Osteoblast (primary cell): ENCODE results near the gene FAM181A. TPM values are rescaled to one million over a fixed set of nuclear protein-coding genes. Genes with fewer than 3 reads are reported as not detected.

Experiments used
- DNase-seq: peaks from one replicate; pipeline ENCODE4 v3.0.0; 2011; ENCODE audit warnings: low spot score, mixed read lengths; ENCODE audit not compliant: insufficient read length; ENCODE audit errors: missing footprints
- H2AFZ ChIP-seq: 2 replicates; pipeline ENCODE4 v1.6.0; 2011; ENCODE audit warnings: mild to moderate bottlenecking, low read length
- H3K27ac ChIP-seq: 2 replicates; pipeline ENCODE4 v1.5.1; 2011; ENCODE audit warnings: mild to moderate bottlenecking, low read depth, low read length, moderate library complexity
- H3K27me3 ChIP-seq: 2 replicates; pipeline ENCODE4 v1.6.0; 2012; ENCODE audit warnings: mild to moderate bottlenecking, control low read depth, inconsistent platforms, low read length, moderate library complexity; ENCODE audit not compliant: insufficient read depth
- H3K36me3 ChIP-seq: 2 replicates; pipeline ENCODE4 v1.5.1; 2011; ENCODE audit warnings: mild to moderate bottlenecking, low read length, control low read depth, moderate library complexity; ENCODE audit not compliant: insufficient read depth
- H3K4me1 ChIP-seq: 2 replicates; pipeline ENCODE4 v1.5.1; 2011; ENCODE audit warnings: mild to moderate bottlenecking, low read length, control low read depth, moderate library complexity; ENCODE audit not compliant: insufficient read depth
- H3K4me2 ChIP-seq: 2 replicates; pipeline ENCODE4 v1.6.0; 2011; ENCODE audit warnings: mild to moderate bottlenecking, low read length; ENCODE audit not compliant: insufficient read depth
- H3K4me3 ChIP-seq: fragments of 200-600 bp; sonication (generic); 3 replicates; pipeline ENCODE4 v1.5.1; 2012; ENCODE audit warnings: mild to moderate bottlenecking, low read length, inconsistent platforms; ENCODE audit not compliant: insufficient read depth
- H3K79me2 ChIP-seq: 2 replicates; pipeline ENCODE4 v1.6.0; 2012; ENCODE audit warnings: mild to moderate bottlenecking, low read length, control low read depth, inconsistent platforms; ENCODE audit not compliant: insufficient read depth
- H3K9me3 ChIP-seq: 2 replicates; pipeline ENCODE4 v1.5.1; 2011; ENCODE audit warnings: low read depth, low read length, control low read depth
- H4K20me1 ChIP-seq: 2 replicates; pipeline ENCODE4 v1.6.0; 2012; ENCODE audit warnings: mild to moderate bottlenecking, low read length, control low read depth; ENCODE audit not compliant: insufficient read depth
- CTCF ChIP-seq: IDR thresholded peaks from 2 replicates; pipeline ENCODE4 v1.5.1; 2011; ENCODE audit warnings: mild to moderate bottlenecking, low read depth, low read length, moderate library complexity; ENCODE audit errors: extremely low read depth
- small RNA-seq: library from RNA; depleted of rRNA; stranded (forward); fragments of <200 nt; gene quantifications from one replicate; pipeline ENCODE3, GENCODE V24; 2012
- total RNA-seq: library from RNA; depleted of rRNA; stranded (reverse); fragments of >200 nt; gene quantifications from 2 replicates; pipeline ENCODE4 v1.2.3, GENCODE V29; 2012

The FAM181A gene
- total RNA-seq, 1 donor: not detected

- H3K27ac ChIP-seq: no peak overlapping the region
- no peaks in the 10 kb centered on the region for H3K79me2 ChIP-seq
- H3K4me2 ChIP-seq: no peak overlapping the region
- H2AFZ ChIP-seq: no peak overlapping the region
- no peak for DNase-seq
- no peaks in the 10 kb centered on the region for H3K36me3 ChIP-seq
- peaks cover 10% of the 10 kb centered on the region for H3K4me1 ChIP-seq
- no peak for TF ChIP-seq CTCF
- H3K9me3 ChIP-seq: no peaks in the 10 kb centered on the region
- no peaks in the 10 kb centered on the region for H3K27me3 ChIP-seq
- H3K4me3 ChIP-seq: no peak overlapping the region
- H4K20me1 ChIP-seq: no peaks in the 10 kb centered on the region
Observed at GRCh38 chr14:93977790-93978581, 50.8 kb downstream of the FAM181A start.

DNA sequence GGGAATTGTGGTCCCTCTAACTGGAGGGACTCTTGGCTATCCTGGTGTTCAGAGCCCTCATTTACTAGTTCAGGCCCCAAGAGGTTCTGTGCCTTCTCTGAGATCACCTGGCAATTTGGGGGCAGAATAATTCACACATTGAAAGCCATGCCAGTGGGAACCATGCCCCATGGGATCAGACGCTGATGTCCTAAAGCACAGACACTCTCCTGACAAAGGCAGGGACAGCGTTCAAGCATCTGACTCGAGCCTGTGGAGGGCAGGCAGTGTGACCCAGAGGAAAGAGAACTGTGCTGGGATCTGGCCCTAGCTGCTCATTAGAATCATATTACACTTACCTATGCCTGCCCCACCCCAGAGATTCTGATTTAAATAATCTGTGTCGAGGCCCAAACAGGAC is 51.6 kb downstream of the FAM181A start:
- Histone ChIP-seq H3K27ac (no peak overlapping the region), H3K36me3 (no peaks in the 10 kb centered on the region), H3K27me3 (no peaks in the 10 kb centered on the region), H2AFZ (no peak overlapping the region), H3K4me1 (peaks cover 11% of the 10 kb centered on the region), H3K4me3 (no peak overlapping the region), H3K9me3 (no peaks in the 10 kb centered on the region), H3K79me2 (no peaks in the 10 kb centered on the region), H4K20me1 (no peaks in the 10 kb centered on the region), H3K4me2 (no peak overlapping the region)
- DNase-seq: no peak
- TF ChIP-seq CTCF: no peak

Small RNA genes within 50 kb of the gene (small RNA-seq; reads per million reads assigned to genes)
- gene MIR4506: not detected

Other genes with a start within 250 kb of the FAM181A start
- gene PRIMA1, start 138.9 kb upstream of the FAM181A start, total RNA-seq: not detected in 2 replicates
- gene ASB2, start 49.2 kb downstream of the FAM181A start, total RNA-seq: 0.88 and 1.1 TPM in 2 replicates
- not detected in 2 replicates for gene CCDC197, start 70.0 kb downstream of the FAM181A start, total RNA-seq
- gene OTUB2, start 99.0 kb downstream of the FAM181A start, total RNA-seq: 1.2 and 1.4 TPM in 2 replicates
- gene DDX24, start 153.9 kb downstream of the FAM181A start, total RNA-seq: 112 and 134 TPM in 2 replicates
- gene IFI27L1, start 154.0 kb downstream of the FAM181A start, total RNA-seq: 9.8 and 11.5 TPM in 2 replicates
- 80.7 and 87.8 TPM in 2 replicates for gene IFI27, start 183.4 kb downstream of the FAM181A start, total RNA-seq
- gene IFI27L2, start 202.3 kb downstream of the FAM181A start, total RNA-seq: 69.5 and 76.7 TPM in 2 replicates
- gene PPP4R4, start 247.0 kb downstream of the FAM181A start, total RNA-seq: under 0.01 and 0.29 TPM in 2 replicates